ENCODE data around the gene WIPF3. TPM values are rescaled to one million over a fixed set of nuclear protein-coding genes. Genes with fewer than 3 reads are reported as not detected.
A peak's percentile ranks its signal among the peaks of the same experiment; 100 is the strongest.

WIPF3 gene
- total and polyA plus RNA-seq, 2 of the 4 experiments (the other 2 are of a cell fraction), result not detected

GRCh38 chr7:29915481-29916215, 109.3 kb downstream of the WIPF3 start:
- ChIA-PET CTCF (no interaction called here), POLR2A (ENCODE audit: unreplicated experiment) (no interaction called here)
- no peaks in the 10 kb centered on the region for H3K4me1 ChIP-seq (ENCODE audit: control insufficient read depth, insufficient read depth, low read length)
- no peaks in the 10 kb centered on the region for H4K20me1 ChIP-seq (ENCODE audit: insufficient read depth, low read length)
- H3K56ac ChIP-seq (ENCODE audit: extremely low read depth, insufficient read depth, low read length), result no peak overlapping the region
- H2AK9ac ChIP-seq (replicated peaks; ENCODE audit: low read depth, low read length, poor library complexity), result no peak overlapping the region
- no peaks in the 10 kb centered on the region for H3K9me1 ChIP-seq (ENCODE audit: insufficient read depth, low read length)
- no peak overlapping the region for H2BK5ac ChIP-seq (ENCODE audit: low read depth, low read length, poor library complexity, severe bottlenecking)
- dilution Hi-C loops (cut with HindIII; ENCODE audit: low sequenced_read_pairs, unreplicated experiment) (no loop called here), intact Hi-C loops (cut with micrococcal nuclease) (no loop called here), in situ Hi-C loops (cut with MboI; ENCODE audit: low sequenced_read_pairs) (no loop called here)
- BruUV-seq (replicated peaks), result no TSS peak
- peak; percentile 48; the same call in 1 of the 2 replicates for ATAC-seq (ENCODE audit: low read depth)
- no peak overlapping the region for H2BK15ac ChIP-seq (ENCODE audit: low read depth, low read length)
- H4K91ac ChIP-seq (ENCODE audit: insufficient read depth, low read depth, low read length), result no peak overlapping the region
- H3K4ac ChIP-seq (ENCODE audit: low read depth, low read length), result no peak overlapping the region
- H3K27ac ChIP-seq (ENCODE audit: insufficient read depth, low read length), result no peak overlapping the region
- peaks cover 9% of the 10 kb centered on the region for H3K36me3 ChIP-seq (ENCODE audit: control insufficient read depth, insufficient read depth, low read length)
- no peak overlapping the region for H3K14ac ChIP-seq (replicated peaks; ENCODE audit: low read depth, low read length)
- H3K27me3 ChIP-seq (ENCODE audit: control insufficient read depth, insufficient read depth, low read length), result no peaks in the 10 kb centered on the region
- no peak overlapping the region for H2AFZ ChIP-seq (replicated peaks; ENCODE audit: low read length, poor library complexity)
- WGBS, 2 experiments (ENCODE audit: extremely low coverage in 2 of 2, insufficient read length in 1 of 2), result no CpG with 5 or more reads among the region's 7 CpGs
- no peaks in the 10 kb centered on the region for H3K9me3 ChIP-seq (ENCODE audit: control insufficient read depth, insufficient read depth, low read length)
- peak; percentile 31 for DNase-seq
- no peak overlapping the region for H2AK5ac ChIP-seq (ENCODE audit: low read depth, low read length)
- peaks cover 3% of the 10 kb centered on the region in 2 experiments; a peak in 2 of 4 replicates for H3K79me1 ChIP-seq (ENCODE audit: low read depth in 1 of 2, low read length in 2 of 2)
- H2BK120ac ChIP-seq (ENCODE audit: low read depth, low read length), result no peak overlapping the region
- H3K23ac ChIP-seq (ENCODE audit: low read depth, low read length), result no peak overlapping the region
- H3K4me2 ChIP-seq (ENCODE audit: low read depth, low read length), result no peak overlapping the region
- no peak overlapping the region for H3K9ac ChIP-seq (ENCODE audit: low read depth, low read length)
- H3K18ac ChIP-seq (ENCODE audit: low read depth, low read length), result no peak overlapping the region
- H4K5ac ChIP-seq (ENCODE audit: low read depth, low read length), result no peak overlapping the region
- no peak overlapping the region for H4K8ac ChIP-seq (ENCODE audit: low read depth in 2 of 2, low read length in 2 of 2)
- no peak overlapping the region for H3K4me3 ChIP-seq (ENCODE audit: insufficient read depth, low read depth, low read length)
- no peak for TF ChIP-seq BHLHE40 (IDR thresholded peaks at IDR 0.05; ENCODE audit: low read depth, low read length)
- no peak for TF ChIP-seq SMC3 (IDR thresholded peaks at IDR 0.05; ENCODE audit: low read depth, low read length)
- no peak for TF ChIP-seq FOS (IDR thresholded peaks at IDR 0.05; ENCODE audit: low read depth, low read length)
- no peak for TF ChIP-seq RAD21 (IDR thresholded peaks at IDR 0.05; ENCODE audit: low read length)
- TF ChIP-seq CEBPB (IDR thresholded peaks at IDR 0.05; ENCODE audit: low read depth, low read length), result no peak
- TF ChIP-seq NFE2L2 (IDR thresholded peaks at IDR 0.05; ENCODE audit: low read depth, low read length), result no peak
- TF ChIP-seq MAZ (IDR thresholded peaks at IDR 0.05; ENCODE audit: borderline replicate concordance, low read depth, low read length), result no peak
- H2BK20ac ChIP-seq (ENCODE audit: low read depth, low read length), result no peak overlapping the region

Measured in IMR-90 (cell line).